IPS-15b (cell line): ENCODE data around the gene MRAP.
"Not testable (repeated sequence)": the region's sequence is repeated elsewhere in the genome, so short reads cannot be mapped to it uniquely, and the experiment has no call there.

ENCODE experiments used
- H3K27me3 ChIP-seq: one replicate; pipeline ENCODE4 v1.6.1; 2013; ENCODE audit warnings: low read length; ENCODE audit not compliant: control insufficient read depth, insufficient read depth
- H3K36me3 ChIP-seq: one replicate; pipeline ENCODE4 v1.6.1; 2013; ENCODE audit warnings: low read length; ENCODE audit not compliant: control insufficient read depth, insufficient read depth
- H3K4me1 ChIP-seq: one replicate; pipeline ENCODE4 v1.6.1; 2013; ENCODE audit warnings: mild to moderate bottlenecking, low read length; ENCODE audit not compliant: control insufficient read depth, insufficient read depth
- H3K4me3 ChIP-seq: one replicate; pipeline ENCODE4 v1.5.1; 2013; ENCODE audit warnings: low read depth, low read length
- H3K9ac ChIP-seq: one replicate; pipeline ENCODE4 v1.6.1; 2013; ENCODE audit warnings: low read depth, mild to moderate bottlenecking, low read length
- H3K9me3 ChIP-seq: one replicate; pipeline ENCODE4 v1.6.1; 2013; ENCODE audit warnings: mild to moderate bottlenecking, low read length; ENCODE audit not compliant: control insufficient read depth, insufficient read depth

MRAP gene

DNA sequence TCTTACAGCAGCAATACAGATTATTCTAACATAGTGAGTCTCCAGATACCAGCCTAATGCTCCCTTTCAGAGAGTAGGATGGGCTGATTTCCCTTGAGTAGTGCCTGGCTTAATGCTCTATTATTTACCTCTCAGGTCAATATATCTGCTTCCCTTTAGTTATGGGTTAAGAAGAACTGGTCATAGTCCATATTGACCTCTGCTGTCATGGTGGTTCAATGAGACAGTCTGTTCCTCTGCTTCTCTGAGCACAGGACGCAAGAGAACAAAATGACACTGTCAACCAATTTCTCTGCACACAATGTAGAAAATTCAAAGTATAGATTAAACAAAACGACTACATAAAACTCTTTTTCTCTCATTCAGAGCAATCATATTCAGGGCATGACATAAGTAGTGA lies 2.9 kb downstream of the MRAP start:
- Histone ChIP-seq H3K9me3 (no peaks in the 10 kb centered on the region), H3K27me3 (no peaks in the 10 kb centered on the region), H3K9ac (no peak overlapping the region), H3K36me3 (peaks cover 5% of the 10 kb centered on the region), H3K4me1 (peaks cover 8% of the 10 kb centered on the region), H3K4me3 (no peak overlapping the region)

DNA sequence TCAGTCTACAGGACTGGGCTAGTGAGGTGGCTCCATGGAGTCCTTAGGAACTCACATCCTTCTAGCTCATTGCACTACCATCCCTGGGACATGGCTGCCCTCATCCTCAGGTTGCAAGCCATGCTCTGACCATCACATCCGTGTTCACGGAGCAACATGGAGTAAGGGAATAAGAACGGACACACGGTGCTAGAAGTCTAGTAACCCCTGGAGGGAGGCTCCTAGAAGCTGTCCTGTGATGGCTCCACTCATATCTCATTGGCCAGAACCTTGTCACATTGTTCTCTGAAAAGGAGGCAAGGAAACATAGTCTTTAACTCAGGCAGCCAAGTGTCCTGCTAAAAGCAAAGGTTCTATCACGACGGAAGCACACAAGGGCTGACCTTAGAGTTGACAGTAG lies 3.9 kb downstream of the MRAP start:
- H3K9ac ChIP-seq: no peak overlapping the region
- peaks cover 9% of the 10 kb centered on the region for H3K4me1 ChIP-seq
- no peaks in the 10 kb centered on the region for H3K27me3 ChIP-seq
- peaks cover 5% of the 10 kb centered on the region for H3K36me3 ChIP-seq
- no peak overlapping the region for H3K4me3 ChIP-seq
- no peaks in the 10 kb centered on the region for H3K9me3 ChIP-seq

DNA sequence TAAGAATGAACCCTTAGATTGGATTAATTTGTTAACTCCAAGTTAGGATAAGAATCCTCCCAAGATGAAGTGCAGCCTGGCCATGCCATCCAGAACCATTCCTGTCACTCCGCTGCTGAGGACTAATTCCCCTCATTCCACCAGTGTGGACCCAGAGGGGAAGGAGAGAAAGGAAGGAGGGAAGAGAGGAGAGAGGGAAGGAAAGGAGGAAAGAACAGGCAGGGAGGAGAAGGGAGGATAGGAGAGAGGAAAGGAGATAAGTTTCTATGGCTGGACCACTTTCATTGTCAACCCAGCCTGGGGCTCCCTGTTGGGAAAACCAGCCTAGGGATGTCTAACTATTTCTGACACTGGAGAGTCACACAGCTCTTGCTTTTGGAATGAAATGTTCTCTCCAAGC lies 4.7 kb downstream of the MRAP start:
- Histone ChIP-seq H3K27me3 (no peaks in the 10 kb centered on the region), H3K9me3 (no peaks in the 10 kb centered on the region), H3K4me3 (no peak overlapping the region), H3K4me1 (peaks cover 9% of the 10 kb centered on the region), H3K9ac (no peak overlapping the region), H3K36me3 (peaks cover 5% of the 10 kb centered on the region)

DNA sequence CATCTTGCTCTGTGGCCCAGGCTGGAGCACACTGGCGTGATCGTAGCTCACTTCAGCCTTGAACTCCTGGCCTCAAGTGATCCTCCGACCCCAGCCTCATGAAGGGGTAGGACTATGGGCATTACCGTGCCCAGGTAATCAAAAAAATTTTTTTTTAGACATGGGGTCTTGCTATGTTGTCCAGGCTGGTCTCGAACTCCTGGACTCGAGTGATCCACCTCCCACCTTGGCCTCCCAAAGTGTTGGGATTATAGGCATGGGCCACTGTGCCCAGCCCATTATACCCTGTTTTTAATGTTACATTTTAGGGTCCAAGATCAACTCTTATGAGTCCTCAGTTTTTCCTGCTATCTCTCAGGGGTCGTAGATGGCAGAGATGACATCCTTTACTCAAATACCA lies 6.3 kb downstream of the MRAP start:
- H3K27me3 ChIP-seq: no peaks in the 10 kb centered on the region
- H3K36me3 ChIP-seq: peaks cover 5% of the 10 kb centered on the region
- H3K9me3 ChIP-seq: no peaks in the 10 kb centered on the region
- peaks cover 9% of the 10 kb centered on the region for H3K4me1 ChIP-seq
- no peak overlapping the region for H3K4me3 ChIP-seq
- H3K9ac ChIP-seq: no peak overlapping the region

DNA sequence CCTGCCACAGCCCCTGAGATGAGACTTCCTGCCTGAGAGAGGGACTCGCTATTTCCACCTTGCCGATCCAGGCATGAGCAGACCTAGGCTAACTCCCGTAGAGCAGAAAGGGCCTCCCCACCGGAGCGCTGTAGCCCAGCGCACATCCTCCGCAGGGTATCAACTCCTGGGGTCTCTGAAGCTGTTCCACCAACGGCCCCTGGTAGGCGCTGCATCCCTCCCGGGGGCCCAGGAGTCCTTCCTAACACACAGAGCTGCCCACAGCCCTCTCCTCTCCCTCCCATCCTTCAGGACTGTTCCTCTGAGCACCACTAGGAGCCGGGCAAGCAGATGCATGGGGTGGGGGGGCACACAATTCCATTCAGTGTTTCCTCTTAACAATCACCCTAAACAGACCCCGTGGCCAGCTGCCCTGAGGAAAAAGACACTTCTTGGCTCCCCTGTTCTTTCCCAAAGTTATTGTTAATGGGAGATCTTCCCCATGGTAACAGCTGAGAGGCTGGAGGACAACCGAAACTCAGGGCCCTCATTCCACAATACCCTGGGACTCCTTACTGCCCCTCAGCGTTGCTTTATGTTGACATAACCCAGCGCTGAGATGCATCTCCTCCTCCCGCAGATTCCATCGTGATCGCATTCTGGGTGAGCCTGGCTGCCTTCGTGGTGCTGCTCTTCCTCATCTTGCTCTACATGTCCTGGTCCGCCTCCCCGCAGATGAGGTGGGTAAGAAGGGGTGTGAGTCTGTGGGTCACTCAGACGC lies 7.5 kb downstream of the MRAP start:
- H3K9ac ChIP-seq: no peak overlapping the region
- no peaks in the 10 kb centered on the region for H3K9me3 ChIP-seq
- no peak overlapping the region for H3K4me3 ChIP-seq
- no peaks in the 10 kb centered on the region for H3K36me3 ChIP-seq
- peaks cover 9% of the 10 kb centered on the region for H3K4me1 ChIP-seq
- H3K27me3 ChIP-seq: no peaks in the 10 kb centered on the region

DNA sequence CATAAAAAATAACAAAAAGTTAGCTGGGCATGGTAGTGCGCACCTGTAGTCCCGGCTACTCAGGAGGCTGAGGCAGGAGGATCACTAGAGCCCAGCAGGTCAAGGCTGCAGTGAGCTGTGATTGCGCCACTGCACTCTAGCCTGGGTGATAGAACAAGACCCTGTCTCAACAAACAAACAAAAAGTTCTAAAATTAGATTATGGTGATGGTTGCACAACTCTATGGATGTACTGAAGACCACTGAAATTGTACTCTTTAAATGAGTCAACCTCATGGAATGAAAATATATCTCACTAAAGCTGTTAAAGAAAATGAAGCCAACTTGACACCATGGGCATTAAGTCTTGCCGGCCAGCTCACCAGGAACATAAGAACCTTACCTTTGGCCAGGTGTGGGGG lies 9.1 kb downstream of the MRAP start:
- Histone ChIP-seq H3K27me3 (no peaks in the 10 kb centered on the region), H3K4me3 (no peak overlapping the region), H3K9me3 (no peaks in the 10 kb centered on the region), H3K4me1 (peaks cover 9% of the 10 kb centered on the region), H3K9ac (no peak overlapping the region), H3K36me3 (no peaks in the 10 kb centered on the region)

DNA sequence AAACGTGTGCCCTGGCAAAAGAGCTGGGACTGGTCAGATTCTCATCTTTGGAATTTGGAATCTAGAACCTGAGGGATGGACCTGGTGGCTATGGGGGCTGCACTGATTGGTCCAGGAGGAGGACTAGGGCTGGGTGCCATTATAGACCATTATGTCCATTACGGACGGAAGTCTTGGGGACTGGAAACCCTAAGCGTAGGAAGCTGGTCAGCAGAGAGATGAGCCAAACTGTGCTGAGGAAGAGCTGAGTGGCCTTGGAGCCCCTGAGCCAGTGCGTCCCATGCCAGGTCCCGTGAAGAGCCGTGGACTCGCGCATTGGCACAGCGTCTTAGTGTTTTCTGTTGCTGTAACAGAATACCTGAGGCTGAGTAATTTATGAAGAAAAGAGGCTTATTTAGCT lies 10.0 kb downstream of the MRAP start:
- Histone ChIP-seq H3K4me3 (no peak overlapping the region), H3K36me3 (no peaks in the 10 kb centered on the region), H3K4me1 (peaks cover 9% of the 10 kb centered on the region), H3K9ac (no peak overlapping the region), H3K9me3 (no peaks in the 10 kb centered on the region), H3K27me3 (no peaks in the 10 kb centered on the region)

DNA sequence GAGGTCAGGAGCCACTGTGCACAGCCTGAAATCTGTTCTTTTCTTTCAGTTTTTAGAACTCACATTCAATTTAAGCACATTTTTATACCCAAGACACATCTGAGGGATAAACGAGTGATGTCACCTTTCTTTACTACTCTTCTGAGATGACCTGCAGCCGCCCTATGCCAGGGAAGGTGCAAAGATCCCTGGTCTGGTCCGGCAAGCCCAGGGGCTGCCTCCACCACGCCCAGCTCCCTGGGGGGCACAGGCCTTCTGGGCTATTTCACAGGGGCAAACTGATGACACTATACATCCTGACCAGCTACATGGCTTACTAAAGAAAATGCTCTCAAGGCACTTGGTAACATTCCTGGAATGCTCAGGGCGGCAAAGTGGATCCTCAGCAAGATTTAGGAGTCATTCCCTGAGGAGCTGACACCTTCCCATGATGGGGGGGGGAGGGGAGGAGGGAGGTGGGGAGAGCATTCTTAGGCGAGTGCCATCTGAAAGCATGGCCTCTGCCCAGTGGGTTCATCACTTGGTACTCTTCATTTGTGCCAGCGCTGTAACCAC lies 11.3 kb downstream of the MRAP start:
- Histone ChIP-seq H3K27me3 (no peaks in the 10 kb centered on the region), H3K9ac (no peak overlapping the region), H3K9me3 (no peaks in the 10 kb centered on the region), H3K36me3 (peaks cover 7% of the 10 kb centered on the region), H3K4me3 (no peak overlapping the region), H3K4me1 (peaks cover 9% of the 10 kb centered on the region)

DNA sequence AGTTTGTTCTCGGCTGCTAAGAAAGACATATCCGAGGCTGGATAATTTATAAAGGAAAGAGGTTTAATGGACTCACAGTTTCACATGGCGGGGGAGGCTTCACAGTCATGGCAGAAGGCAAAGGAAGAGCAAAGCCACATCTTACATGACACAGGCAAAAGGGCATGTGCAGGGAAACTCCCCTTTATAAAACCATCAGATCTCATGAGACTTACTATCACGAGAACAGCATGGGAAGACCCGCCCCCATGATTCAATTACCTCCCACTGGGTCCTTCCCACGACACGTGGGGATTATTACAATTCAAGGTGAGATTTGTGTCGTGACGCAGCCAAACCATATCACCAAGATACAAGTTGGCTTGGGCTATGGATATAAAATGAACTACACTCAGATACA lies 12.3 kb downstream of the MRAP start:
- peaks cover 12% of the 10 kb centered on the region for H3K36me3 ChIP-seq
- H3K27me3 ChIP-seq, H3K4me1 ChIP-seq, H3K9me3 ChIP-seq, H3K9ac ChIP-seq, H3K4me3 ChIP-seq: not testable (repeated sequence)

DNA sequence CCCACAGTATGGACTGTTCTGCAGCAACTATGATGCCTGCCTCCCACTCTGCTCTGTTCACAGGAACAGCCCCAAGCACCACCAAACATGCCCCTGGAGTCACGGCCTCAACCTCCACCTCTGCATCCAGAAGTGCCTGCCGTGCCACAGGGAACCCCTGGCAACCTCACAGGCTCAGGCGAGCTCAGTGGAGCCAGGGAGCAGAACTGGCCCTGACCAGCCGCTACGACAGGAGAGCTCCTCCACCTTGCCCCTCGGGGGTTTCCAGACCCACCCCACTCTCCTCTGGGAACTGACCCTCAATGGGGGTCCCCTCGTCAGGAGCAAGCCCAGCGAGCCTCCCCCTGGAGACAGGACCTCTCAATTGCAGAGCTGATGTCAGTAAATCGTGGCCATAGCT lies 13.0 kb downstream of the MRAP start:
- peaks cover 19% of the 10 kb centered on the region for H3K36me3 ChIP-seq
- H3K9ac ChIP-seq: no peak overlapping the region
- H3K27me3 ChIP-seq: no peaks in the 10 kb centered on the region

DNA sequence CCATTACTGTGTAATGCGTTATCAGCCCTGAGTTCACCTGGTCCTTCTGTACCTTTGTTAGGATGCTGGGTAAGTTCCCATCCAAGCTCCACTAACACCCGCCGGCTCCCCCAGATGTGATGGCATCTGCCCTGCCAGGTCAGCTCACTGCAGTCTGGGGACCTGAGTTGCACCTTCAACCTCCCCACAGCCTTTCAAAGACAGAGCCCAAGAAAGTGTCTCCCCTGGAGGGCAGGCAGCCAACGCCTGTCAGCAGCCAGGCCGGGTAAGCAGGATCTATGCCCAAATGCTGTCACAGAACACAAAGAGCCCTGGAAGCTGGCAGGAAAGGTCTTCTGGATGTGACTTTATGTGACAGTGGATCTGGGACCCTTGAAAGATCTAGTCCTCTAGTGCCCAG lies 13.7 kb downstream of the MRAP start:
- no peaks in the 10 kb centered on the region for H3K27me3 ChIP-seq
- H3K4me3 ChIP-seq: no peak overlapping the region
- H3K36me3 ChIP-seq: peaks cover 26% of the 10 kb centered on the region
- H3K9me3 ChIP-seq: no peaks in the 10 kb centered on the region
- H3K9ac ChIP-seq: no peak overlapping the region
- H3K4me1 ChIP-seq: no peaks in the 10 kb centered on the region

More for the DNA sequence above, 13.0 kb downstream of the MRAP start:
- Histone ChIP-seq H3K9me3 (no peaks in the 10 kb centered on the region), H3K4me1 (peaks cover under 1% of the 10 kb centered on the region), H3K4me3 (no peak overlapping the region)

DNA sequence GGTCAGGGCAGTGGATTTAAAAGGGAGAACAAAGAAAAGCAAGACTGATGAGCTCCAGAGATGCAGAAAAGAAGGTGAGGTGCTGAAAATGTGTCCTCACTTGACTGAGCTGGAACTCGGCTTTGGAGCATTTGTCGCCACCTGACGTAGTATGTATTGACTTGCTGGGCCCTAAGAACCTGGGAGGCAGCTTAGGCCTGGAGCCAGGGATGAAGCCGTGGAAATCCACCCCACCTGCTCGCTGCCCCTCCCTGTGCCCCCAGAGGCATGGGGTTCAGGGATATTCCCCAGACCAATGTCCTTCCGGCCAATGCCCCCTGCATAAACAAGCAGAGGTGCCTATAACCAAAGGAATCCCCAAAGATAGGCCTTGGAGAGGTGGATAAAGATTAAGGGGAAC lies 14.3 kb downstream of the MRAP start:
- H3K4me1 ChIP-seq: no peaks in the 10 kb centered on the region
- peaks cover 32% of the 10 kb centered on the region for H3K36me3 ChIP-seq
- no peak overlapping the region for H3K4me3 ChIP-seq
- no peaks in the 10 kb centered on the region for H3K9me3 ChIP-seq
- H3K9ac ChIP-seq: no peak overlapping the region
- H3K27me3 ChIP-seq: no peaks in the 10 kb centered on the region
